GM23338 (cell line): ENCODE data around the gene PKLR. TPM values are rescaled to one million over a fixed set of nuclear protein-coding genes. Genes with fewer than 3 reads are reported as not detected.

ENCODE experiments used
- ATAC-seq: fragments of 200-7000 bp; cut with Tn5 transposase; 3 replicates; pipeline ENCODE4 v1.9.1; 2020
- DNase-seq: peaks from one replicate; pipeline ENCODE4 v3.0.0-alpha.2; 2015; ENCODE audit warnings: low spot score
- H2AFZ ChIP-seq: fragments of 200-600 bp; sonication (generic); 2 replicates; pipeline ENCODE4 v1.8.0; 2016; ENCODE audit warnings: antibody characterized with exemption, mild to moderate bottlenecking, moderate library complexity
- H3F3A ChIP-seq: fragments of 200-600 bp; sonication (generic); replicated peaks from 2 replicates; pipeline ENCODE4 v1.8.0; 2017; ENCODE audit warnings: antibody characterized with exemption, mixed run types, low read depth
- H3K27ac ChIP-seq: fragments of 200-600 bp; sonication (generic); 2 replicates; pipeline ENCODE4 v1.6.1; 2016; ENCODE audit warnings: low read depth
- H3K27me3 ChIP-seq: fragments of 200-600 bp; sonication (generic); 2 replicates; pipeline ENCODE4 v1.8.0; 2016; ENCODE audit warnings: mild to moderate bottlenecking, mixed run types, moderate library complexity; ENCODE audit not compliant: insufficient read depth
- H3K36me3 ChIP-seq: fragments of 200-600 bp; sonication (generic); 2 replicates; pipeline ENCODE4 v1.8.0; 2016; ENCODE audit warnings: mild to moderate bottlenecking; ENCODE audit not compliant: insufficient read depth
- H3K4me1 ChIP-seq: fragments of 200-600 bp; sonication (generic); 2 replicates; pipeline ENCODE4 v1.8.0; 2016; ENCODE audit warnings: mild to moderate bottlenecking, moderate library complexity; ENCODE audit not compliant: insufficient read depth
- H3K4me2 ChIP-seq: fragments of 200-600 bp; sonication (generic); 2 replicates; pipeline ENCODE4 v1.7.1; 2017; ENCODE audit warnings: mixed run types
- H3K4me3 ChIP-seq: fragments of 200-600 bp; sonication (generic); 2 replicates; pipeline ENCODE4 v1.6.1; 2016; ENCODE audit warnings: mixed run types
- H3K79me2 ChIP-seq: fragments of 200-600 bp; sonication (generic); replicated peaks from 2 replicates; pipeline ENCODE4 v1.8.0; 2017; ENCODE audit warnings: mild to moderate bottlenecking; ENCODE audit not compliant: insufficient read depth
- H3K9me2 ChIP-seq: fragments of 200-600 bp; sonication (generic); 2 replicates; pipeline ENCODE4 v1.8.0; 2017; ENCODE audit not compliant: insufficient read depth
- H4K20me1 ChIP-seq: fragments of 200-600 bp; sonication (generic); replicated peaks from 2 replicates; pipeline ENCODE4 v1.8.0; 2017; ENCODE audit warnings: mild to moderate bottlenecking; ENCODE audit not compliant: insufficient read depth
- H3K27ac Mint-ChIP-seq: 2 replicates; pipeline ENCODE4 v1.8.0; 2020; ENCODE audit warnings: inconsistent platforms, mild to moderate bottlenecking, moderate library complexity, mixed read lengths
- H3K27me3 Mint-ChIP-seq: 3 replicates; pipeline ENCODE4 v1.8.0; 2022; ENCODE audit warnings: low read depth, mild to moderate bottlenecking, moderate library complexity, mixed read lengths, inconsistent platforms; ENCODE audit not compliant: insufficient read depth, poor library complexity
- H3K36me3 Mint-ChIP-seq: 3 replicates; pipeline ENCODE4 v1.8.0; 2021; ENCODE audit warnings: low read depth, mild to moderate bottlenecking, inconsistent platforms, moderate library complexity, mixed read lengths
- H3K4me1 Mint-ChIP-seq: 3 replicates; pipeline ENCODE4 v1.8.0; 2020; ENCODE audit warnings: mild to moderate bottlenecking, inconsistent platforms, mixed read lengths
- H3K4me3 Mint-ChIP-seq: 3 replicates; pipeline ENCODE4 v1.8.0; 2021; ENCODE audit warnings: moderate library complexity, mild to moderate bottlenecking, inconsistent platforms, mixed read lengths
- H3K9me3 Mint-ChIP-seq: 3 replicates; pipeline ENCODE4 v1.8.0; 2020; ENCODE audit warnings: moderate library complexity, mild to moderate bottlenecking, inconsistent platforms, mixed read lengths
- CREB1 ChIP-seq: fragments of 250-450 bp; sonication (Bioruptor Pico); IDR thresholded peaks from 2 replicates; pipeline ENCODE4 v1.5.0; 2020; ENCODE audit warnings: low read depth, mild to moderate bottlenecking, moderate library complexity
- ETS1 ChIP-seq: IDR thresholded peaks from 2 replicates; pipeline ENCODE4 v1.6.1; 2016; ENCODE audit warnings: antibody characterized with exemption
- EZH2phosphoT487 ChIP-seq: fragments of 200-600 bp; sonication (generic); IDR thresholded peaks from one replicate; pipeline ENCODE4 v1.8.1; 2018; ENCODE audit warnings: antibody characterized with exemption; ENCODE audit not compliant: unreplicated experiment
- NANOG ChIP-seq: IDR thresholded peaks from 2 replicates; pipeline ENCODE4 v1.6.1; 2016; ENCODE audit warnings: antibody characterized with exemption, borderline replicate concordance
- REST ChIP-seq: IDR thresholded peaks from one replicate; pipeline ENCODE4 v1.6.1; 2018; ENCODE audit warnings: antibody characterized with exemption; ENCODE audit not compliant: unreplicated experiment
- STAT1 ChIP-seq: IDR thresholded peaks from one replicate; pipeline ENCODE4 v1.6.1; 2016; ENCODE audit warnings: antibody characterized with exemption; ENCODE audit not compliant: unreplicated experiment
- ZNF331 ChIP-seq: fragments of 250-450 bp; sonication (Bioruptor Pico); IDR thresholded peaks from 2 replicates; pipeline ENCODE4 v1.5.0; 2020; ENCODE audit warnings: low read depth, mild to moderate bottlenecking, moderate library complexity
- ZNF462 ChIP-seq: fragments of 250-450 bp; sonication (Bioruptor Pico); IDR thresholded peaks from 2 replicates; pipeline ENCODE4 v1.5.0; 2020; ENCODE audit warnings: mild to moderate bottlenecking, moderate library complexity
- polyA plus RNA-seq: library from polyadenylated mRNA; unstranded; fragments of >200 nt; fragmentation: Nextera tagmentation; extraction: Ambion mirVana; gene quantifications from 2 replicates; pipeline ENCODE4 v1.2.1, GENCODE V29; 2016
- total RNA-seq: library from RNA; depleted of rRNA; stranded (reverse); fragments of >200 nt; shearing (Covaris generic); gene quantifications from 2 replicates; pipeline ENCODE4 v1.2.3, GENCODE V29; 2014

PKLR gene
- total and polyA plus RNA-seq, 2 experiments from 2014 or later: 2.0 to 3.7 TPM

GRCh38 chr1:155304558-155305063, 3.4 kb upstream of the PKLR start:
- Histone ChIP-seq H3K4me2 (no peak overlapping the region), H3F3A (peaks cover 8% of the 10 kb centered on the region; the same call in 1 of the 2 replicates), H2AFZ (no peak overlapping the region), H3K27me3 (no peaks in the 10 kb centered on the region), H3K27ac (no peak overlapping the region), H3K36me3 (no peaks in the 10 kb centered on the region), H4K20me1 (no peaks in the 10 kb centered on the region), H3K9me2 (no peaks in the 10 kb centered on the region), H3K4me3 (no peak overlapping the region), H3K79me2 (peaks cover 8% of the 10 kb centered on the region), H3K4me1 (peaks cover 6% of the 10 kb centered on the region)
- Mint-ChIP-seq H3K9me3 (no peaks in the 10 kb centered on the region), H3K4me1 (peaks cover 12% of the 10 kb centered on the region), H3K36me3 (peaks cover 3% of the 10 kb centered on the region; the same call in 1 of the 3 replicates), H3K27ac (no peak overlapping the region), H3K27me3 (peaks cover 10% of the 10 kb centered on the region), H3K4me3 (no peak overlapping the region)
- ATAC-seq (no peak), DNase-seq (no peak)
- no peak for TF ChIP-seq ETS1
- no peak for TF ChIP-seq EZH2phosphoT487
- no peak for TF ChIP-seq CREB1 (CRISPR knock-in tag)
- no peak for TF ChIP-seq STAT1
- TF ChIP-seq ZNF462: no peak
- TF ChIP-seq NANOG: no peak
- TF ChIP-seq ZNF331: no peak
- TF ChIP-seq REST: no peak
